GM18505 (cell line): ENCODE results near the gene PSORS1C1.
"Not testable (repeated sequence)": the region's sequence is repeated elsewhere in the genome, so short reads cannot be mapped to it uniquely, and the experiment has no call there.

Source experiments
- ATAC-seq: cut with Tn5 transposase; IDR thresholded peaks from one replicate; pipeline ENCODE4 v1.9.1; 2021; ENCODE audit not compliant: unreplicated experiment
- POLR2A ChIP-seq: IDR thresholded peaks from 4 replicates; pipeline ENCODE4 v1.6.1; 2011; ENCODE audit warnings: borderline replicate concordance; ENCODE audit not compliant: insufficient read depth, insufficient read length; ENCODE audit errors: extremely low read depth

Gene PSORS1C1

DNA sequence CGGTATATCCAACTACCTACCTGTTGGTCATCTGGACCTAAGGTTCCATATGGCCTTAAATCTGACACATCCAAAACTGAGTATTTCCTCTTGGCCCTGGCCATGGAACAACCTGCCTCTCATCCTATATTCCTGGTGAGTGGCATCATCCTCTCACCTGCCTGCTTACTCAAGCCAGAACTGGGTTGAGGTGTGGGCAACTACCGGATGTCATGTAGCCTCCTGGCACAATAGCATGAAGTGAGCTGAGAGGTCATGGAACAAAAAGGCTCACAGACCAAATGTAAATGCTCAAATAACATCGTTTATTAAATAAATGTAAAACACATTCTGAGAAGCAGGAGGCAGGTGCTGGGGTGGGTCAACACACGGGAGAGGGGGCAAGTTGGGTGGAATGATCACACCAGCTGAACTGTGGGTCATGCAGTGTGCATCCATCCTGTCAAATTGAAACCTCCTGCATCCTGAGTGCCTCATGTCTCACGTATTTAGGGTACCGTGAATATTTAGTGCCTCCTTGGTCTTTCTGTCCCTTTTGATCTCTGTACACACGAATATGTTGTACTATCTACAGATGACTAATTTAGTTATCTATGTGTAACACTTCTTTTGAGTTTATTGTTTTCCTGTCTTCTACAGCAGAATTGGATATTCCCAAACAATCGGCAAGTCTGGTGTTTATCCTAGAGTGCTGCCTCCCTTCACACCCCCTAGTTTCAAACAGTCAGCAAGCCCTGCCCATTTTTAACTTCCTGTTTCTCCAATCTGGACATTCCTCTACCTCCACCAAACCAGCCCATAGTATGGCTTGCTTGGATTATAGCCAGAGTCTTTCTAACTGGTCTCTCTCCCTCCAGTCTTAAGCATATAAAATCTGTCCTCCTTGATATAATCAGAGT, 63.8 kb downstream of the PSORS1C1 start:
- no peak for ATAC-seq
- no peak for TF ChIP-seq POLR2A

DNA sequence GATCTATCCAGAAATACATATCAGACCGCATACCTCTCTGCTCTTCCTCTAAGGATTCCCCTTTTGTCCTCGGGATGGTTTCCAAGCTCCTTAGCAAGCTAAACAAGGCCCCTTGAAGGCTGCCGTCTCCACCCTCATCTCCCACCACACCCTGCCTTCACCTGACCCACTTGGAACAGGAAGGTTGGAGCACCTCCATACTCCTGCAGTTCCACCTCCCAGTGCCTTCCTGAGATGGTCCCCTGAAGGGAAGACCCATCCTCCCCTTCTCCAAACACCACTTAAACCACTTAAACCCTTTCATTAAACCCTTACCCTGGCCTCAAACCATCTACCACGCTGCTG, 64.4 kb downstream of the PSORS1C1 start:
- no peak for TF ChIP-seq POLR2A
- ATAC-seq: no peak

DNA sequence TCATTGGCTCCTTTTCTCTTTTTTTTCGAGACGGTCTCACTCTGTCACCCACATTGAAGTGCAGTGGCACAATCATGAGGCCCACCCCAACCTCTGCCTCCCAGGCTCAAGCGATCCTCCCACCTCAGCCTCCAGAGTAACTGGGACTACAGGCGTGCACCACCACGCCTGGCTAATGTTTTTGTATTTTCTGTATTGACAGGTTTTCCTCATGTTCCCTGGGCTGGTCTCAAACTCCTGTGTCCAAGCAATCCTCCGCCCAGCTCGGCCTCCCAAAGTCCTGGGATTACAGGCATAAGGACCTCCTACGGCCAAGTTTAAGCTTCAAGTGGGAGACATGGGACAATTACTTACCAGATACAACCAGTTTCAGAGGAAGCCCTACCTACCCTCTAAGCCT, 65.3 kb downstream of the PSORS1C1 start:
- no peak for ATAC-seq
- TF ChIP-seq POLR2A: no peak

DNA sequence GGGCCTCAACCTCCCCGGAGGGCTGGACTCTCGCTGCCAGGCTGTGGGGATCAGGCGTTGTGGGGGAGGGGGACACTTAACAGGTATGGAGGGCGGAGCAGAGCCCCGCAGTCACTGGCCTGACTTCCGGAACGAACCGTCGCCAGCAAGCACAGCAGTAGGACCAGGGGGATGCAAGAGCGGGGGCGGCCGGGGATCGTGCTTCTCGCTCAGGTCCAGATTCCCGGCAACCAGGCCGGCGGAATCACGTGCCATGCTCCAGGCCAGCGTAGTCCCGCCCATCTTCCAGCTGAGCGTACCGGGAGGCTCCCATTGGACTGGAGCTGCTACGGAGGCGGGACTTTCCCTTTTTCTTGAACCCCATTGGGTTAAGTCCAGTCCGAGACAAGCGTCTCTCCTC, 65.9 kb downstream of the PSORS1C1 start:
- no peak for TF ChIP-seq POLR2A
- ATAC-seq: peak; percentile 70

DNA sequence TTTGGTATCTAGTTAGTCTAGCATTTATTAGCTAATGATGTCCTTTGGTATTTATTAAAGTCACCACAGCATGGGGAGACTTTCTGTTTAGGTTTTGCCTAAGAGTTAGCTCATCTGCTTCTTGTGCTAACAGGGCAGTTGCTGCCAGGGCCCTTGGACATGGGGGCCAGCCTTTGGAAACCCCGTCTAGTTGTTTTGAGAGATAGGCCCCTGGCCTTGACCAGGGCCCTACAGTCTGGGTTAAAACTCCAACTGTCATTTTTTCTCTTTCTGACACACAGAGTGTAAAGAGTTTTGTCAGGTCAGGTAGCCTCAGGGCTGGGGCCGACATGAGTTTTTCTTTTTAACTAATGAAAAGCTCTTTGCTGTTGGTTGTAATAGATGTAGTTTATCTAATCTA, 68.7 kb downstream of the PSORS1C1 start:
- not testable (repeated sequence) for ATAC-seq

DNA sequence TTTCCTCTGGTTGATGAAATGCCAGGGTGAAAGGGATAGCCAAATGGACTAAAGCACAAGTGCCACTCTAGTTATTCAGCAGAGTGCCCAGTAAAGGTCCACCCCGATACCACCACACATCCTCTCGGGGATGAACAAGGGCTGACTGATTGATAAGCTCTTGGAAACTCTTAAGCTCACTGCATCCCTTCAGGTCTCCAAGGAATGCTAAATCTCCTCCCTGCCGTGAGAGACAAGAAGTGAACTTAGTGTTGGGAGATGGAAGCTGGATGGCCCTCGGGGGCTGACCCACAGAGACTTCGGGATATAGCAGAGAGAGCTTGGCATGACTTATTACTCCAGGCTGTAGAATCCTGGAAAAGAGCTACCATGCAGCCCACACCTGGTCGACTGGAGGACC, 69.3 kb downstream of the PSORS1C1 start:
- ATAC-seq: not testable (repeated sequence)

GRCh38 chr6:31185695-31186051, 71.1 kb downstream of the PSORS1C1 start:
- ATAC-seq: not testable (repeated sequence)

- TF ChIP-seq POLR2A: no peak
- no peak for ATAC-seq
These were observed 71.6 kb downstream of the PSORS1C1 start for GRCh38 chr6:31186052-31186734.

- TF ChIP-seq POLR2A: no peak
- no peak for ATAC-seq
These were observed 73.2 kb downstream of the PSORS1C1 start for GRCh38 chr6:31187780-31188194.

- ATAC-seq: not testable (repeated sequence)
These were observed 74.6 kb downstream of the PSORS1C1 start for GRCh38 chr6:31189223-31189622.
